ENCODE results near the gene SHTN1.

SHTN1 gene

GRCh38 chr10:116868198-116868676, 136.8 kb downstream of the SHTN1 start:
- no peak for DNase-seq

GRCh38 chr10:116866987-116867595, 137.9 kb downstream of the SHTN1 start:
- no peak for DNase-seq

GRCh38 chr10:116866066-116866465, 138.9 kb downstream of the SHTN1 start:
- no peak for DNase-seq

GRCh38 chr10:116864436-116864835, 140.6 kb downstream of the SHTN1 start:
- DNase-seq: no peak

GRCh38 chr10:116861796-116862195, 143.2 kb downstream of the SHTN1 start:
- no peak for DNase-seq

- no peak for DNase-seq
Observed at GRCh38 chr10:116857156-116857555, 147.8 kb downstream of the SHTN1 start.

- no peak for DNase-seq
Observed at GRCh38 chr10:116853701-116854100, 151.3 kb downstream of the SHTN1 start.

GRCh38 chr10:116853287-116853686, 151.7 kb downstream of the SHTN1 start:
- DNase-seq: no peak

GRCh38 chr10:116852246-116852645, 152.7 kb downstream of the SHTN1 start:
- no peak for DNase-seq

GRCh38 chr10:116850058-116850611, 154.9 kb downstream of the SHTN1 start:
- DNase-seq: no peak

- DNase-seq: no peak
Observed at GRCh38 chr10:116849248-116850057, 155.5 kb downstream of the SHTN1 start, which contains the start of gene ENO4. Gene ENO4, plus strand, starts transcription at chr10:116849499. Its CDS starts 68 bp downstream, at chr10:116849567.

GRCh38 chr10:116848944-116849247, 156.1 kb downstream of the SHTN1 start:
- DNase-seq: no peak

- no peak for DNase-seq
Observed at GRCh38 chr10:116848032-116848943, 156.7 kb downstream of the SHTN1 start.

- DNase-seq: no peak
Observed at GRCh38 chr10:116845823-116846222, 159.2 kb downstream of the SHTN1 start.

GRCh38 chr10:116840389-116841075, 164.5 kb downstream of the SHTN1 start:
- no peak for DNase-seq

- DNase-seq: no peak
Observed at GRCh38 chr10:116838143-116838725, 166.8 kb downstream of the SHTN1 start.

- no peak for DNase-seq
Observed at GRCh38 chr10:116836902-116837523, 168.0 kb downstream of the SHTN1 start.

- DNase-seq: no peak
Observed at GRCh38 chr10:116836083-116836482, 168.9 kb downstream of the SHTN1 start.

GRCh38 chr10:116835658-116836057, 169.3 kb downstream of the SHTN1 start:
- no peak for DNase-seq

GRCh38 chr10:116833986-116834985, 170.7 kb downstream of the SHTN1 start:
- no peak for DNase-seq
